ENCODE data around the gene DCP1B.

DCP1B gene

DNA sequence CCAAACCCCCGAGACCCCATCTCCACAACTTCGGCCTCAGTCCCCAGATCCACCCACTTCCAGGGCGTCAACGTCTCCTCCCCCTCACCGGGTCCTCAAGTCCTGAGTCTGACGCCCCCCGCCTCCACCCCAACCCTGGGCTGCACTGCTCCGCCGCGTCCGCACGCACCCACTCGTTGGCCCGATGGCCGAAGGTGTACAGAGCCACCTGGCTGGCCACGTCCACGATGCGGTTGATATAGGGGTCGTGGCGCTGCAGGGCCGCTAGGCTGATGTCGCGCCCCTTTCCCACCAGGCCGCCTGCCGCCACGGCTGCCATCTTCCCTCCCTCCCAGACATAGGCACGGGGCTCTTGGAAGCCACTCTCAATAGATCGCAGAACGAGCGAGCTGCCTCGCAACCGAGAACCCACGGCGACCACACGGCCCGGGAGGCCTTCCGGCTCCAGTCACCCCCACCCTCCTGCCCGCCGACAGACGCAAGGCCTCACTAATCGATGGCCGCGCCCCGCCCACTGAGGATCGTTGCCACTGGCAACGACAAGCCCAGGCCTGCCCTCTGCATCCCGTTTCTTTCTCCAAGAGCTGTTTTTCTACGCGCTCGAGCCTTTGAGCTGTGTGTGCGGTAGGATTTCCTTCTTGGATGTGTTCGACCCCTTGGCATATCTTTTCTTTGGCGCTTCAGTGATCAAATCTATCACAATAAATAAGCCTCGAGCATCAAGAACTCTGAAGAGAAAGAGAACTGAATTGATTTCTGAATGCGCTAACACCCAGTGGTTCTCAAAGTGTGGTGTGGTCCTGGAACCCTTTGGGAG, at the start of gene DCP1B:
Gene DCP1B, minus strand, starts transcription at position 345 of the 817 bp plus-strand sequence. Its CDS starts 26 bp downstream, at position 319.
- peak; percentile 83 to 85 for DNase-seq (ENCODE audit: low read depth in 1 of 2, low spot score in 1 of 2)

DNA sequence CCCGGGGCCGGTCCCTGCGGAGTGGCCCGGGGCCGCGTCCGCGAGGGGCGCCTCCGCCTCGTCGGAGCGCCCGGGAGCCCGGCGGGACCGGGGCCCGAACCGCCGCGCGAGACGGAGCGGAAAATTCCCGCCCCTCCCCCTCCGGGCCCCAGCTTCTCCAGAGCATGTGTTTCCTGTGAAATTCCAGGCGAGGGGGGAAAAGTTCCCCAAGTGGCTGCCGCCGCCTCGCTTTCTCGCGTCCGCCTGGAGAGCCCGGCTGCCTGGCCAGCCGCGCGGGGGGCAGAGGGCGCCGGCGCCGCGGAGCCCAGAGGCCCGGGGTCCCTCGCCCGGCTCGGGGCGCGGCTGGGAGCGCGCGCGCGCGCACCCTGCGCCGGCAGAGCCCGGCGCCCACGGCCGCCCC, 49.4 kb upstream of the DCP1B start:
- DNase-seq (ENCODE audit: low read depth in 1 of 2, low spot score in 1 of 2), result no peak

DNA sequence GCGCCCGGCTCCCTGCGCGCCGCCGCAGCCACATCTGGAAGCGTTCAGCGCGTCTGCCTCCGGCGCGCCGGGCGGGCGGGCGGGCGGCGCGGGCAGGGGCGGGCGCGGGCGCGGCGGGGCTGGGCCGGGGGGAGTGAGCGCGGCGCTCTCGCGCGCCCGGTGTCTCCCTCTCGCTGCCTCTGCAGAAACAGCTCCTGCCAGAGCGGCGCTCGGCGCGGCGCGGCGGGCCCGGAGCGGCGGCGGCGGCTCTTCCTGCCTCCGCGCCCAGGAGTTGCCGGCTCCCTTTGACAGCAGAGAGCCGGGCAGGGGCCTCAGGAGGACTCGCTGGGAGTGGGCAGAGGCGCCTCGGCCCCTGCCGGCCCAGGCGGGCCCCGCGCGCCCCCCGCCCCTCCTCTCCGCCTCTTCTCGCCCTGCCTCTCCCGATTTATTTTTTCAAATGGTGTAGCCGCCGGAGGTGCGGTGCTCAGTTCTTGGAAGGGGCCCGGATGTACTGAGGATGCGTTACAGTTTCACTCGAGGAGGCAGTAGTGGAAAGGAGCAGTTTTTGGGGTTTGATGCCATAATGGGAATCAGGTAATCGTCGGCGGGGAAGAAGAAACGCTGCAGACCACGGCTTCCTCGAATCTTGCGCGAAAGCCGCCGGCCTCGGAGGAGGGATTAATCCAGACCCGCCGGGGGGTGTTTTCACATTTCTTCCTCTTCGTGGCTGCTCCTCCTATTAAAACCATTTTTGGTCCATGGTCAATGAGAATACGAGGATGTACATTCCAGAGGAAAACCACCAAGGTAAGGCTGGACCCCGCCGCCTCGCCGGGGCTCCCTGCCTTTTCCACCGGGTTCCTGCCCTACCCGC, 48.8 kb upstream of the DCP1B start, which contains the start of gene CACNA1C:
Gene CACNA1C, plus strand, starts transcription at position 162 of the 853 bp plus-strand sequence. Its CDS starts 576 bp downstream, at position 738.
- peak in 1 of 2 donors; percentile 14 for DNase-seq (ENCODE audit: low read depth in 1 of 2, low spot score in 1 of 2)

DNA sequence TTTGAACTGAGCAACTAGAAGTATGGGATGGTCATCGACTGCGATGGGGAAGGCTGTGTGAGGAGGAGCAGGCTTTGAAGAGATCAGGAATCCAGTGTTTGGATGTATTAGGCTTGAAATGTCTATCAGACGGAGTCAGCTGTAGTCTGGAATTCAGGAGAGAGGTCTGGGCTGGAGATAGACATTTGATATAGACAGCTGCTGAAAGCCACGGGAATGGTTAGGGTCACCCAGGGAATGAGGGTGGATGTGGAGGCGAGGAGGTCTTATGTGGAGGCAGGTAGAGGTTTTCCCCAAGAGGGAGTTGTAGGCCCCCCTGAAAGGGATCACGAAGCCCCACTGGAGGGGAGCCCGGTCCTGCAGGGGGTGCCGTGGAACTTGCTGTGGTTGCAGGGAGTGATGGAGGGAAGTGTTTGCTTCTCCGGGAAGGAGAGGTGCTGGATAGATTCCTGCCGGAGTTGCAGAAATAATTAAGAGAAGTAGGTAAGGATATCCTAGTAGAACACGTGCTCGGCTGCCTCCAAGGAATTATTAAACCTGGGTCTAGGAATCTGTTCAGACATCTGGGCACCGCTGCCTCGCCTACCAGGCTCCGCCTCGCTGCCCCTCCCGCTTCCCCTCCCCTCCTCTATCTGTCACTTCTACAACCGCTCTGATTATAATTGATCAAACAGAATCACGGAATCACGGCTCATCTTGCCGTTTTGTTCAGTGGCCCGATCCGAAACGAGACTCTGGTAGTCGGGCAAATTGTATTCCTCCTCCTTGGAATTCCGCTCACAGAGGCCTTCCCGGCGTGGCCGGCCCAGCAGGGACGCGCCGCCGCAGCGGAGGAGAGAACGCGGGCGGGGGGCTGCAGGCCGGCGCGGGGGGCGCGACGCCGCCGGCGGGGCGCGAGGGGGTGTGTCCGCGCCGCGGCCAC, 47.7 kb upstream of the DCP1B start:
- no peak for DNase-seq (ENCODE audit: low read depth in 1 of 2, low spot score in 1 of 2)

DNA sequence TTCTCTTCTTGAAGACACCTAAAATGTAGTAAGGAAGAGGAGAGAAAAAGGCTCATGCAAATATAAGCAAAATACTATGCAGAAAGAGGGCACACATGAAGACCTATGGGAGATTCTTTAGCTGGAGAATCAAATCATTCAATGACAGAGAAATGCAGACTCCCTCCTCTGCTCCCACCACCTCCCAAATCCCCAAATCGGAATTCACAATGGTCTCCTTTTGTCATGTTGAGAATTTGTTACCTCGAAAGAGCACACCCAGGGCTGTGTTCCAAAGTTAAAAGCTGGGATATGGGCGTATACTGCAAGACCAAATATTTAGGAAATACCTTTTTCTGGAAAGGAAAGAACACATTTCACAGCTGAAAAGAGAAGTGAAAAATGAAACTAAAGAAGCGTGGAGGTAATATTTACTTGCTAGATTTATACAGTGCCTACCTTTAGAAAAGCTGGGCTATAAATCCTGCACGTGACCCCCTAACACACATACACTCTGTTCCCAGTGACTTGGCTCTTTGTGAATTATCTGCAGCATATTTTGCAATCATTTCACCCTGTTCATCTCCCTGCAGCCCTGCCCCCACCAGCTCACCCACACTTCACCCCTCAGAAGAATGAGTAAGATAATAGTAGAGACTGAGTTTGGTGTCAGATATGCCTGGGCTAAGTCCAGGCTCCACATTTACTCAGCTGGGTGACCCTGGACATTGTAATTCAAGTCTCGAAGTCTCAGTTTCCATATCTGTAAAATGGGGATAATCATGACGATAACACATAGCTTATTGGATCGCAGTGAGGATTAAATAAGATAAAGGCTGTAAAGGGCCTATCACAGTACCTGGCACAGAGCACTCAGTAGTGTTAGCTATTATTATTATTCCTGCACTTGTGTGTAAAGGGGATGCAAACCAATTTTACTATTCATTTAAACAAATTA, 45.6 kb upstream of the DCP1B start:
- no peak for DNase-seq (ENCODE audit: low read depth in 1 of 2, low spot score in 1 of 2)

DNA sequence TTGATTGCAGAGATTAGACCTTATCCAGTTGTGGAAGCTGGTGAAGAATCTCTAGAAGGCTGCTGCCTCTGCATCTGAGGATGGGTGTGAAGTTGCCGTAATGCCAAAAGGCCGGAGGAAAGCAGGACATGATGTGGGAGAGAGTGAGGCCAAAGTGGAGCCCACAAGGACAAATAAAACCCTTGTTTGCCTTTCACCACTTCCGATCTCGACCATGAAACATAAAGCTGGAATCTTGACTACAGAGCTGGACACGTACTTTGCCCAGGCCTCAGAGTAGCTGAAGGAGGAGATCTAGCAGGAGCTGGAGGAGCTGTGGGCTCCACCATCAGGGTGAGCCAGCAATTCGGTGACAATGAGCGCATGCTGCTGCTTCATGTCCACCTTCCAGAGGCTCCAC, 43.5 kb upstream of the DCP1B start:
- no peak for DNase-seq (ENCODE audit: low read depth in 1 of 2, low spot score in 1 of 2)

DNA sequence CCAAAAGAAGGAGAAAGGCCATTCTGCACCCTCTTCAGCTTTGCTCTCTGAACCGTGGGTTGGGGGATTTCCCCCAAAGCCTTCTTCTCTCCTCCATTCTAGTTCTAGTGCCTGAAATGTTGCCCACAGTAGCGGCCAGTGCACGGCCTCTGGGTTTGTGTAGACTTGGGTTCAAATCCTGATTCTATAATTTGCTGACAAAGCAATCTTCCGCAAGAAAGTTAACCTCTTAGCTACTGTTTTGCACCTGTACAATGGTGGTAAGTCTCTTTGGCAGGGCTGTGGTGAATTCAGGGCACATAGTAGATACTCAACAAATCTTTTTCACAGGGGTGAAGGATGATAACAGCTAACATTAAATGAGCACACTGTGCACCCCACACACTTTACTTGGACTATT, 42.7 kb upstream of the DCP1B start:
- no peak for DNase-seq (ENCODE audit: low read depth in 1 of 2, low spot score in 1 of 2)

DNA sequence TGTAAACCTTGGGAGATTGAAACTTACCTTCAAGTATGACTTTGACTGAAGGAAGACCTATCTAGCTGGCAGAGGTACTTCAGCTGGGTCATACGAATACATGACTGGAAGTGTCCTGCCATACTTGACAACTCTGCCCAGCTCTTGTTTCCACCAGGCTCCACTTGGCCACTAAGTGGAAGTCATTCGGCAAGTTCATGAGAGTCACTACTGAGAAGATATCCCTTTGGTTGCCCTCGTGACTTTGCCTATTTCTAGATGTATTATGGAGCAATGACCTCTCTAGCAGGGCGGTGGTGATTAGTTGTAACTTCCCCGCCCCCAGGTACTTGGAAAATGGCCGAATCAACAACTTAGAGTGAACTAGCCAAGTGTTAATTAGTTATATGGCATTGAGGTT, 39.9 kb upstream of the DCP1B start:
- no peak for DNase-seq (ENCODE audit: low read depth in 1 of 2, low spot score in 1 of 2)

DNA sequence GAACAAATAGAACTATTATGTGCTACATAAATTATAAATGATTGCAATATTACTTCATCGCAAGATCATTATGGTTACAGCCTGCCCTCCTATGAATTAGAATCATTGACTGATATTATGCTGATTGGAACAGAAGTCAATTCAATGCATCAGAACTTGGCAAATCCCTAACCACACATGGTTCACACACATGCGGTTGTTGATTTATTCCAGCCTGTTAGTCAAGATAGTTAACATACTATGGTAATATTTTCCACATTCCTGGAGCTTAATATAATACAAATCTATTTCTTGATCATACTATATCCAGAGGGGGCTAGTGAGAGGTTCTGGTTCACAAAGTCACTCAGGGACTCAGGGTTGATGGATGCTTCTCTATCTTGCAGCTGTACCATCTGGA, 38.8 kb upstream of the DCP1B start:
- DNase-seq (ENCODE audit: low read depth in 1 of 2, low spot score in 1 of 2), result no peak

DNA sequence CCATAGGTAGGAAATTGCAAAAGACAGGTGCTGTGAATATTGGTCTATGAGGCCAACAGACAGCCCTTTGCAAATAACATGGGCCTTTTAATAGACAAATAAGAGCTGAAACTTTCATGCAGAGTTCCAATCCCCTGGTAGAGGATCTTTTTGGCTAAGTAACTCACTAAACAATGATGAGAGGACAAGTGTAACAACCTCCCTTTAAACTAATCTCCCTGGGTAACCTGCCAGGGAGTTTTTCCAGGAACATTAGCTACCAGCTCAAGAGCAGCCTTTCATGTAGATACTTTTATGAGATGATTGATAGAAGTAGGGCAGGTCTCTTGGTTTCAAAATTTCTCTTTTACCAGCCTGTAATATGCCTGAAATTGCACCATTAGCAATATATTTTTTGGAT, 34.8 kb upstream of the DCP1B start:
- DNase-seq (ENCODE audit: low read depth in 1 of 2, low spot score in 1 of 2), result no peak

DNA sequence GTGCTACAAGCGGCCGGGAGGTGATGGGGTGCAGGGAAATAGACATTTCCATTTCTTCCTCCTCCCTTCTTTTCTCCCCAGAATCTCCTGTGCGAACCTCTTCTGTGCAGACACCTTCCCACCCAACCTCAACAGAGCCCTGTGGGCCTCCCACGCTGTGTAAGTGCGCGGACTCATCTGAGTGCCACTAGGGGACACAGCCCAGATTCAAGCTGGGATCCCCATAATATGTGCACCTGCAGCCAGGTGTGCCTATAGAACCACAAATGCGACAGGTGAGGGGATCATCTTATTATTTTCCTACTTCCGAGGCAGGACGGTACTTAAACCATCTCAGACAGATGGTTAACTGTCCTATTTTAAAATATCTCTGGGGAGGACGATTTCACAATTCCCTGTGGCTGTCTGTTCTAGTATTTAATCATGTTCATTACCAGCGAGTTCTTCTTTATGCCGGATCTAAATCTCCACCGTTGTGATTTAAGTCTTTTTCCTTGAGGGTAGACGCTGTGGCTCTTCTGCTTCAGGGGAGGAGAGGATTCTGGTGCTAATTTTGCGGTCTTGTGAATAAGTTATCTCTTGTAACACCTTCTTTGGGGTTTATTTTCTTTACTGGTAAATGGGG, 31.3 kb upstream of the DCP1B start:
- no peak for DNase-seq (ENCODE audit: low read depth in 1 of 2, low spot score in 1 of 2)

DNA sequence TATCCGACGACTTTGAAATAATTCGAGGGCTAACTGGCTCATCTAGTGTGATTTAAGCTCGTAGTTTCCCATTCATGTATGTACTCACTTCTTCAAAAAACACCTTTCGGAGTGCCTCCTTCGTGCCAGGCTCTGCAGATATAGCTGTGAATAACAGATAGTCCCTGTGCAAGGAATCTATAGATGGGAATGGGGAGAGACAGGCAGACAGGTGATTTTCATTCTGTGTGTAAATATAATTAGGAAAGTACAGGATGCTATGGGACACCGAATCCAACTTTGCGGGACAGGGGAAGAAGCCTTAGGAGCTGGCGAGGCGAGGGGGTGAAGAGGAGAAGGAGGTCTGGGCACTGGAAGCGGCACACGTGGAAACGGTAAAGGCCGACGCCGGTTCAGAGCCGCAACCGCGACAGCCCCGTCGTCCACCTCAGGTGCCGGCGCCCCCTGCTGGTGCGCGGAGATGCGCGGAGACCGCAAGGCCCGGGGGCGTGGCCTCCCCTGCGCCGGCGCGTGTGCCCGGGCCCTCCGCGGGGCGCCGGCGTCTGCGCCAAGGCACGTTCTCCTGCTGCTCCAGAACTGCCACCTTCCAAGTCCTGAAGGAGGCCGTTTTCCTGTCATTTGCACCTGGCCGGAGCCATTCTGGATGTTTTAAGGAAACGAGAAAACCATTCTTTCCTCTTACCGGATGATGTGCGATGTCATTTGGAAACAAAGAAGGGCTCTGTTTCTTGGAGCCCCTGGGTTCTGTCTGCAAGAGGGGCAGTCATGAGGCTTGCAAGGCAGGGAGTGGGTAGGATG, 30.6 kb upstream of the DCP1B start:
- DNase-seq (ENCODE audit: low read depth in 1 of 2, low spot score in 1 of 2), result peak; percentile 72 to 87

DNA sequence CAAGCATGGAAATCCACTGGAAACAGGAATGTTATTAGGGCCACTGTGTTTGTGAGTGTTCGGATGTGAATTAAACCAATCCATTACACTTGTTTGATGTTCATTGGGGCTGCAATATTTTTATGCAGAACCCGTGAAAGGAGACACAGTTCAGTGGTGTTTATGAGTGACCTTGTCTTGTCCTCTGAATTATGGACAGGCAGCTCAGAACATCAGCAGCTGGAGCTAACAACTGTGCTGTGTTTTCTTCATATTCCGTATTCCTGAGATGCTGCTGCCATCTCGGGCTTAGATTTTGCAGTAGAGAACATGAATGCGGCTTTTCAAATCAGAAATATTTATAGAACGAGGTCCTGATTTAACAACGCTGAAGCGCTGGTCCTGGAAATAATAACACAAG, 28.2 kb upstream of the DCP1B start:
- no peak for DNase-seq (ENCODE audit: low read depth in 1 of 2, low spot score in 1 of 2)

DNA sequence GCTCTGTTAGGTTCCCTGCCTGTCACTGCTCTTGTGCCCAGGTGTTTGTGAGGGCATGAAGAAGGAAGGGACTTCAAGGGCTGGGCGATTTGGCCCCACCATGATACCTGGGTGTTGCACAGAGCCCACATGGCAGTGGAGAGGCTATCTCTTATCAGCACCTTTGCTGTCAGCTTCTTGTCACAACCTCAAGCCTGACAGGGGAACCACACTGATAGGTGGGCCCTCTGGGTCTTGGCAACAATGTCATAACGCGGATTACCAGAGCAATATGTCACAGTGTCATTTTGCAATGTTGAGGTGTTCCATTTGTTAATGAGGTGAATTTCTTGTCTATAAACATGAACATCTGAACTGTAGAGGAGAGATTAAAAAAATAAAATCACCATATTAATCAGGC, 25.6 kb upstream of the DCP1B start:
- no peak for DNase-seq (ENCODE audit: low read depth in 1 of 2, low spot score in 1 of 2)

DNA sequence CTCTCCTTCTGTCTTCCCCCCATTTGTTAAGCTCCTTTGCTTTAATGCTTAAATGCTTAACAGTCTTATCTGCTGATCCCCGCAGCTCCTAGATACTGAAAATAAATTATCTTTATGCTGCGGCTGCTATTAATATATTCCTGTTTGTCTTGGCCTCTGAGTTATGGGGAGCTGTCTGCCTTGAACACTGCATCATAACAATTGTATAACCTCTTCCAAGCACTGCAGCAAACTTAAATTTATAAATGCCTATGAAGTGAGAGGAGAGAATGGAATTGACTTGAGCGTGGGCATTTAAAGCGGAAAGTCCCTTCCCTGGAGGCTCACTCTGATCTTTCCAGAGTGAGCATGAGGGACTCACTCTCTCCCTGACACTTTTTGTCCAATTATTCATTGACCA, 23.1 kb upstream of the DCP1B start:
- no peak for DNase-seq (ENCODE audit: low read depth in 1 of 2, low spot score in 1 of 2)

DNA sequence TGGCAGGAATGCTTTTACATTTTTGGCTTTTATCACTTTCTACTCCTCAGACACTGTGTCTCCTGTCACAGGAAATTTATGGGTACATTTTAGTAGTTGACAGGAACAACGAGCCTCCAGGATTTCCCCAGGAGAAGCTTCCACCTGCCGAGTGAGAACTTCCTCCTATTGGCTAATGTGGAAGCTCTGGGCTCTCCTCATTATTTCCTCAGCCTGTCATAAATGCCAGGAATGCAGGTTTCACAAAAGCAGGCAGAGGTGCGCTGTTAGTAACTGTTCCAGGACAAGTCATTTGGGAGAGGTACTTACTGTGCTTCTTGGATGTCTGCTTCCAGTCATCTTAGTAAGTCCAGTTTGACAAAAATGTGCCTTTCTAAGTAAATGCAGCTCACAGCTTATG, 19.1 kb upstream of the DCP1B start:
- no peak for DNase-seq (ENCODE audit: low read depth in 1 of 2, low spot score in 1 of 2)

DNA sequence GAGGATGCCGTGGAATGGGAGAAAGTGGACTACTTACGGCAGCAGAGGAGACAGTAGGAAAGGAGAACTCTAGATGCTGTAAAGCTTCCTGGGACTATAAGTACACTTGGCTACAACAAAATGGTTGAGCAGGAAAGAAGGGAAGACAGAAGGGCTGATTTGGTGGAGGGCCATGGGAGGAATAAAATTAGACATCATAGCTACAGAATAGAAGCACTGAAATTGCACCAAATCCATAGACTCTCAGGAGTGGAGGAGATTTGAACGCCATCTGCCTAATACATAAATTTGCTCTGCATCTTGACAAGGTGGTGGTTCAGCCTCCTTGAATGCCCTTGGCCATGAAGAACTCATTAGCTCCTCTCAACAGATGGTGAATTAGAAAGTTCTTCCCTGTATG, 16.3 kb upstream of the DCP1B start:
- DNase-seq (ENCODE audit: low read depth in 1 of 2, low spot score in 1 of 2), result no peak

DNA sequence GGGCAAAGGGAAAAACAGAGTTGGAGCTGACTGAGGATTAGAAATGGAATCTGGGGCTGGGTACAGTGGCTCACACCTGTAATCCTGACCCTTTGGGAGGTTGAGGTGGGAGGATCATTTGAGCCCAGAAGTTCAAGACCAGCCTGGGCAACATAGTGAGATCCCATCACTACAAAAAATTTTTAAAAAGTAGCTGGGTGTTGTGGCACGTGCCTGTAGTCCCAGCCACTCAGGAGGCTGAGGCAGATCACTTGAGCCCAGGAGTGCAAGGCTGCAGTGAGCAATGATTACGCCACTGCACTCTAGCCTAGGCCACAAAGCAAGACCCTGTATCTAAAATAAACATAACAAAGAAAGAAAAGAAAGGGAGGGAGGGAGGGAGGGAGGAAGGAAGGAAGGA, 14.9 kb upstream of the DCP1B start:
- DNase-seq (ENCODE audit: low read depth in 1 of 2, low spot score in 1 of 2), result no peak

DNA sequence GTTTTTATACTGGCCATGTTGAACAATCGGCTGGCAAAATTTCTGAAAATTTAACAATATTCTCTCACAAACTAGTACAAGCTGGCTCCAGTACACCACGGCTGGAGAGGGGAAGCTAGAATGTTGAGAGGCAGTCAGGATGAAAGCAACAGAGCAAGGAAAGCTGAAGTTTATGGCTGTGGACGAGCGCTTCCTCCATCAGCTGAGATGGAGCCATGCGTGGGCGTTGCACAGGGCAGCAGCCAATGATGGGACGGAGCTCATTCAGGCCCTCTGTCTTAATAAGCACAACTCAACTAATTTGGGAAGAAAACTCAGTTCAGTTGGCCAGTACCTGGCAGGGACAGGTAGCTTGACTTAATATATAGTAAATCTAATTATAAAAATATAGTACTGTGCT, 14.1 kb upstream of the DCP1B start:
- no peak for DNase-seq (ENCODE audit: low read depth in 1 of 2, low spot score in 1 of 2)
